Mesenchymal stem cell (in vitro differentiated cells and primary cell): Measurements from ENCODE around the gene NFE2L3.
"Not testable (repeated sequence)": the region's sequence is repeated elsewhere in the genome, so short reads cannot be mapped to it uniquely, and the experiment has no call there.

Experiments used
- DNase-seq: peaks from one replicate; pipeline ENCODE4 v3.0.0-alpha.2; 2013
- H2AFZ ChIP-seq: one replicate; pipeline ENCODE4 v1.6.1; 2013; ENCODE audit warnings: low read depth, mild to moderate bottlenecking, control low read depth, inconsistent platforms, low read length, moderate library complexity
- H2AK5ac ChIP-seq: 2 replicates; pipeline ENCODE4 v1.6.1; 2013; ENCODE audit warnings: low read length, moderate library complexity, mild to moderate bottlenecking, inconsistent platforms; ENCODE audit not compliant: severe bottlenecking
- H2BK120ac ChIP-seq: one replicate; pipeline ENCODE4 v1.6.1; 2013; ENCODE audit warnings: low read depth, mild to moderate bottlenecking, inconsistent platforms, low read length, moderate library complexity
- H2BK12ac ChIP-seq, 2 experiments: one replicate each; pipeline ENCODE4 v1.6.1; 2013; ENCODE audit warnings: inconsistent platforms in 2 of 2, low read length in 2 of 2, mild to moderate bottlenecking in 2 of 2, moderate library complexity in 2 of 2, control low read depth in 1 of 2
- H2BK15ac ChIP-seq: one replicate; pipeline ENCODE4 v1.6.1; 2013; ENCODE audit warnings: mild to moderate bottlenecking, low read depth, inconsistent platforms; ENCODE audit not compliant: poor library complexity, severe bottlenecking
- H2BK5ac ChIP-seq: 2 replicates; pipeline ENCODE4 v1.6.1; 2013; ENCODE audit warnings: low read depth, mild to moderate bottlenecking, low read length, control low read depth, inconsistent platforms; ENCODE audit not compliant: poor library complexity, severe bottlenecking
- H3K14ac ChIP-seq, 2 experiments: one replicate each; pipeline ENCODE4 v1.6.1; 2013; ENCODE audit warnings: inconsistent platforms in 2 of 2, low read length in 2 of 2, control low read depth in 1 of 2, mild to moderate bottlenecking in 1 of 2, moderate library complexity in 1 of 2
- H3K18ac ChIP-seq, 2 experiments: one replicate each; pipeline ENCODE4 v1.6.1; 2013; ENCODE audit warnings: inconsistent platforms in 2 of 2, low read length in 2 of 2, control low read depth in 1 of 2, low read depth in 1 of 2, mild to moderate bottlenecking in 1 of 2
- H3K23ac ChIP-seq, 2 experiments: one replicate each; pipeline ENCODE4 v1.6.1; 2013; ENCODE audit warnings: inconsistent platforms in 2 of 2, low read length in 2 of 2, mild to moderate bottlenecking in 2 of 2, moderate library complexity in 2 of 2, control low read depth in 1 of 2
- H3K27ac ChIP-seq: 2 replicates; pipeline ENCODE4 v1.5.1; 2013; ENCODE audit warnings: mild to moderate bottlenecking, moderate library complexity, low read length, control low read depth, inconsistent platforms; ENCODE audit not compliant: poor library complexity, severe bottlenecking
- H3K27me3 ChIP-seq, 2 experiments: 2 replicates each; pipeline versions ENCODE4 v1.6.1 to v1.7.0; 2013; ENCODE audit warnings: low read length in 2 of 2, mild to moderate bottlenecking in 2 of 2, moderate library complexity in 2 of 2, control low read depth in 1 of 2, inconsistent platforms in 1 of 2; ENCODE audit not compliant: control insufficient read depth in 1 of 2, insufficient read depth in 1 of 2
- H3K36me3 ChIP-seq, 2 experiments: 2 replicates each; pipeline versions ENCODE4 v1.6.1 to v1.7.0; 2013; ENCODE audit warnings: low read length in 2 of 2, control low read depth in 1 of 2, inconsistent platforms in 1 of 2, low read depth in 1 of 2, mild to moderate bottlenecking in 1 of 2; ENCODE audit not compliant: insufficient read depth in 2 of 2, control insufficient read depth in 1 of 2
- H3K4ac ChIP-seq, 2 experiments: one replicate each; pipeline ENCODE4 v1.6.1; 2013; ENCODE audit warnings: inconsistent platforms in 2 of 2, low read length in 2 of 2, mild to moderate bottlenecking in 2 of 2, moderate library complexity in 2 of 2, control low read depth in 1 of 2, low read depth in 1 of 2
- H3K4me1 ChIP-seq: 2 replicates; pipeline ENCODE4 v1.6.1; 2013; ENCODE audit warnings: low read depth, low read length, control low read depth; ENCODE audit not compliant: control insufficient read depth, insufficient read depth
- H3K4me2 ChIP-seq: 2 replicates; pipeline ENCODE4 v1.6.1; 2013; ENCODE audit warnings: low read length, mild to moderate bottlenecking, inconsistent platforms; ENCODE audit not compliant: poor library complexity, severe bottlenecking
- H3K4me3 ChIP-seq, 2 experiments: 2 replicates each; pipeline versions ENCODE4 v1.5.1 to v1.7.0; 2013; ENCODE audit warnings: low read length in 2 of 2, mild to moderate bottlenecking in 2 of 2, control low read depth in 1 of 2, low read depth in 1 of 2; ENCODE audit not compliant: insufficient read depth in 1 of 2
- H3K79me1 ChIP-seq: replicated peaks from 2 replicates; pipeline ENCODE4 v1.6.1; 2013; ENCODE audit warnings: mild to moderate bottlenecking, control low read depth, low read length, inconsistent platforms; ENCODE audit not compliant: poor library complexity, severe bottlenecking
- H3K9ac ChIP-seq: 2 replicates; pipeline ENCODE4 v1.7.0; 2013; ENCODE audit warnings: mild to moderate bottlenecking, low read length, moderate library complexity
- H3K9me3 ChIP-seq: 2 replicates; pipeline ENCODE4 v1.7.0; 2013; ENCODE audit warnings: mild to moderate bottlenecking, low read length; ENCODE audit not compliant: control insufficient read depth
- H4K8ac ChIP-seq: one replicate; pipeline ENCODE4 v1.6.1; 2013; ENCODE audit warnings: inconsistent platforms, mild to moderate bottlenecking, low read length, moderate library complexity
- H4K91ac ChIP-seq: one replicate; pipeline ENCODE4 v1.6.1; 2013; ENCODE audit warnings: mild to moderate bottlenecking, low read length, inconsistent platforms
- WGBS: methylation state at CpG from one replicate; pipeline ENCODE4 v1.1.7; 2013; ENCODE audit warnings: mixed read lengths; 5-methylcytosine and 5-hydroxymethylcytosine counted together

The NFE2L3 gene

DNA sequence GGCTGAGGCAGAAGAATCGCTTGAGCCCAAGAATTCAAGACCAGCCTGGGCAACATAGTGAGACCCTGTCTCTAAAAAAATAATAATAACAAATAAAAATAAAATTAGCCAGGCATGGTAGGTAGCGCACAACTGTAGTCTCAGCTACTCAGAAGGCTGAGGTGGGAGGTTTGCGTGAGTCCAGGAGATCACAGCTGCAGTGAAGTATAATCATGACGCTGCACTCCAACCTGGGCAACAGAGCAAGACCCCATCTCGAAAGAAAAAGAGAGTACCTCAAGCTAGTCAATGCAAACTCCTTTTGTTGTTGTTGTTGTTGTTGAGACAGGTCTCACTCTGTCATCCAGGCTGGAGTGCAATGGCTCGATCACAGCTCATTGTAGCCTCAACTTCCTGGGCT lies 34.0 kb upstream of the NFE2L3 start:
- no peak overlapping the region for H3K4me3 ChIP-seq
- H3K4me2 ChIP-seq = no peak overlapping the region
- H4K8ac ChIP-seq = no peak overlapping the region
- H3K79me1 ChIP-seq = no peaks in the 10 kb centered on the region
- H3K27ac ChIP-seq = no peak overlapping the region
- H3K9ac ChIP-seq = no peak overlapping the region
- no peaks in the 10 kb centered on the region for H3K4me1 ChIP-seq
- H2AK5ac ChIP-seq = no peak overlapping the region
- no peak overlapping the region for H2BK12ac ChIP-seq
- H3K14ac ChIP-seq = no peak overlapping the region
- peaks cover 5 to 34% of the 10 kb centered on the region in 2 experiments for H3K27me3 ChIP-seq
- H2BK5ac ChIP-seq = no peak overlapping the region
- WGBS = 92% methylated on average over 5 of the region's 6 CpGs
- H2AFZ ChIP-seq = no peak overlapping the region
- H3K4ac ChIP-seq = no peak overlapping the region
- H3K36me3 ChIP-seq = no peaks in the 10 kb centered on the region
- H2BK15ac ChIP-seq = no peak overlapping the region
- DNase-seq = no peak
- H4K91ac ChIP-seq = no peak overlapping the region
- no peak overlapping the region for H3K18ac ChIP-seq
- no peak overlapping the region for H2BK120ac ChIP-seq
- H3K23ac ChIP-seq = no peak overlapping the region
- no peaks in the 10 kb centered on the region for H3K9me3 ChIP-seq

DNA sequence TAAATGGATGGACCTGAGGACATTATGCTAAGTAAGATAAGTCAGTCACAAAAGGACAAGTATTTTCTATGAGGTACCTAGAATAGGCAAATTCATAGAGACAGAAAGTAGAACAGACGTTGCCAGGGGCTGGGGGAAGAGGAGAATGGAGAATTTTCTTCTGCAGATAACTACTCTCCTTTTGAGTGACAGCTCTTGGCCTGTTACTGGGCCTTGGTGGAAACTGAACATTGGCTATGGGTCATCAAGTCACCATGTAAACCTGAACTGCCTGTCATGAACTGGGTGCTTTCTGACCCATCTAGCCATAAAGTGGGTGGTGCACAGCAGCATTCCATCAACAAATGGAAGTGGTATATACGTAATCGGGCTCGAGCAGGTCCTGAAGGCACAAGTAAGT lies 29.3 kb upstream of the NFE2L3 start:
- DNase-seq = no peak

DNA sequence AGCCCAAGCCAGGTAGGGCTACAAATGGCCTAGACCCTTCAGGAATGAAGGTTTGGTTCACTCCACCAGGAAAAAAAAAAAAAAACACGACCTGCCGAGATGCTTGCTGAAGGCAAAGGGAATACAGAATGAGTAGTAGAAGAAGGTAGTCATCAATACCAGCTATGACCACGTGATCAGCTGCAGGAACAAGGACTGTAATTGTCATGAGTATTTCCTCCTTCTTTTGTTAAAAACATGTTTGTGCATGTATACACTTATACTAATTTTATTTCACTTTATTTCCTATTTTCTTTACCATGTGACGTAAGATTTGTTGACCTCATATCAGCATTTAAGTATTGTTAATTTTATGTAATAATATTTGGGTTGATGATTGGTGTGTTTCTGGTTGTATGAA lies 27.2 kb upstream of the NFE2L3 start:
- not testable (repeated sequence) for H3K4me1 ChIP-seq, H3K36me3 ChIP-seq, H3K79me1 ChIP-seq, H3K23ac ChIP-seq, H3K18ac ChIP-seq, H3K14ac ChIP-seq, H3K9ac ChIP-seq, H3K4ac ChIP-seq, H2BK15ac ChIP-seq, H3K4me3 ChIP-seq, H2BK120ac ChIP-seq, H4K91ac ChIP-seq, H3K27ac ChIP-seq, DNase-seq, H4K8ac ChIP-seq, H2AFZ ChIP-seq, H2AK5ac ChIP-seq, H3K9me3 ChIP-seq, H2BK5ac ChIP-seq, H2BK12ac ChIP-seq, H3K4me2 ChIP-seq
- H3K27me3 ChIP-seq = peaks cover 20 to 39% of the 10 kb centered on the region in 2 experiments
- 87% methylated on average over 4 of the region's 4 CpGs for WGBS

More for the DNA sequence above, 29.3 kb upstream of the NFE2L3 start:
- Histone ChIP-seq H2AFZ (no peak overlapping the region), H4K91ac (no peak overlapping the region), H4K8ac (no peak overlapping the region), H3K79me1 (no peaks in the 10 kb centered on the region), H3K14ac (no peak overlapping the region), H2BK12ac (no peak overlapping the region), H3K9ac (no peak overlapping the region), H3K18ac (no peak overlapping the region), H3K4me1 (no peaks in the 10 kb centered on the region), H3K23ac (no peak overlapping the region), H3K4ac (no peak overlapping the region), H3K27me3 (peaks cover 20 to 39% of the 10 kb centered on the region in 2 experiments), H3K9me3 (no peaks in the 10 kb centered on the region), H3K36me3 (no peaks in the 10 kb centered on the region), H2BK120ac (no peak overlapping the region), H3K4me3 (no peak overlapping the region), H2AK5ac (no peak overlapping the region), H3K27ac (no peak overlapping the region), H3K4me2 (no peak overlapping the region), H2BK15ac (no peak overlapping the region), H2BK5ac (no peak overlapping the region)
- 84% methylated on average over 4 of the region's 4 CpGs for WGBS

- Histone ChIP-seq H3K36me3 (no peaks in the 10 kb centered on the region), H4K91ac (no peak overlapping the region), H3K4me3 (no peak overlapping the region), H3K79me1 (no peaks in the 10 kb centered on the region), H2BK120ac (no peak overlapping the region), H3K23ac (no peak overlapping the region), H2AK5ac (no peak overlapping the region), H3K9ac (no peak overlapping the region), H4K8ac (no peak overlapping the region), H3K14ac (no peak overlapping the region), H2BK5ac (no peak overlapping the region), H3K4ac (no peak overlapping the region), H3K27me3 (peaks cover 24 to 42% of the 10 kb centered on the region in 2 experiments), H2BK15ac (no peak overlapping the region), H3K18ac (no peak overlapping the region), H3K4me2 (no peak overlapping the region), H2BK12ac (no peak overlapping the region), H3K9me3 (peaks cover 2% of the 10 kb centered on the region), H3K4me1 (no peaks in the 10 kb centered on the region), H2AFZ (no peak overlapping the region), H3K27ac (no peak overlapping the region)
- DNase-seq = no peak
- WGBS = 94% methylated on average over 6 of the region's 6 CpGs
Observed at GRCh38 chr7:26127411-26127810, 24.6 kb upstream of the NFE2L3 start.
